ENCODE data around the gene CCR6. TPM values are rescaled to one million over a fixed set of nuclear protein-coding genes. Genes with fewer than 3 reads are reported as not detected.
A peak's percentile ranks its signal among the peaks of the same experiment; 100 is the strongest.
"Not testable (repeated sequence)": the region's sequence is repeated elsewhere in the genome, so short reads cannot be mapped to it uniquely, and the experiment has no call there.

CCR6 gene
- total RNA-seq, 1 donor from 2014 or later: not detected

- DNase-seq: no peak
These were observed 22.6 kb downstream of the CCR6 start for GRCh38 chr6:167145461-167145860.

- no peak for DNase-seq
These were observed 23.2 kb downstream of the CCR6 start for GRCh38 chr6:167146135-167146534.

- DNase-seq: no peak
These were observed 24.1 kb downstream of the CCR6 start for GRCh38 chr6:167146977-167147376.

GRCh38 chr6:167148021-167148420, 25.1 kb downstream of the CCR6 start:
- no peak for DNase-seq

- DNase-seq: no peak
These were observed 26.1 kb downstream of the CCR6 start for GRCh38 chr6:167148997-167149396.

- no peak for DNase-seq
These were observed 28.1 kb downstream of the CCR6 start for GRCh38 chr6:167150941-167151549.

- no peak for DNase-seq
These were observed 28.8 kb downstream of the CCR6 start for GRCh38 chr6:167151648-167152047.

GRCh38 chr6:167152862-167153261, 30.0 kb downstream of the CCR6 start:
- DNase-seq: no peak

- DNase-seq: peak; percentile 33
These were observed 30.6 kb downstream of the CCR6 start for GRCh38 chr6:167153521-167153959.

- no peak for DNase-seq
These were observed 31.4 kb downstream of the CCR6 start for GRCh38 chr6:167154291-167154690.

GRCh38 chr6:167154895-167155294, 32.0 kb downstream of the CCR6 start:
- no peak for DNase-seq

GRCh38 chr6:167157414-167157813, 34.5 kb downstream of the CCR6 start:
- no peak for DNase-seq

- DNase-seq: no peak
These were observed 35.0 kb downstream of the CCR6 start, which contains the start of gene GPR31 for GRCh38 chr6:167157863-167158262. Gene GPR31, minus strand, starts transcription at chr6:167157980. Its CDS starts 149 bp downstream, at chr6:167157831.

- DNase-seq: no peak
These were observed 39.1 kb downstream of the CCR6 start for GRCh38 chr6:167161851-167162467.

GRCh38 chr6:167162591-167162990, 39.7 kb downstream of the CCR6 start:
- DNase-seq: no peak

GRCh38 chr6:167163476-167164011, 40.6 kb downstream of the CCR6 start:
- no peak for DNase-seq

- no peak for DNase-seq
These were observed 41.4 kb downstream of the CCR6 start for GRCh38 chr6:167164261-167164660.

- DNase-seq: no peak
These were observed 43.1 kb downstream of the CCR6 start for GRCh38 chr6:167165858-167166471.

- not testable (repeated sequence) for DNase-seq
These were observed 44.8 kb downstream of the CCR6 start for GRCh38 chr6:167167699-167168098.

GRCh38 chr6:167168296-167168695, 45.4 kb downstream of the CCR6 start:
- not testable (repeated sequence) for DNase-seq

GRCh38 chr6:167169867-167170266, 47.0 kb downstream of the CCR6 start:
- DNase-seq: not testable (repeated sequence)

- not testable (repeated sequence) for DNase-seq
These were observed 48.4 kb downstream of the CCR6 start for GRCh38 chr6:167171300-167171699.

- not testable (repeated sequence) for DNase-seq
These were observed 49.1 kb downstream of the CCR6 start for GRCh38 chr6:167172011-167172410.
